K562 (cell line): Measurements from ENCODE around the gene WDR70. TPM values are rescaled to one million over a fixed set of nuclear protein-coding genes. Genes with fewer than 3 reads are reported as not detected.

Experiments used
- ATAC-seq: fragments of 200-7000 bp; cut with Tn5 transposase; 3 replicates; pipeline ENCODE4 v1.9.1; 2020; ENCODE audit warnings: moderate library complexity
- BruUV-seq: library from RNA; stranded (reverse); fragments of 400-500 nt; replicated peaks from 2 replicates; lab custom pipeline; 2021; lab: Mats Ljungman, UMichigan
- CTCF ChIA-PET: fragments of 300-600 bp; formaldehyde crosslinking; extraction: SDS; loops from one replicate; lab custom pipeline; 2021; ENCODE audit warnings: low intra/inter-chr PET ratio; lab: Yijun Ruan, JAX
- POLR2A ChIA-PET: fragments of 300-600, 350-650 bp; sonication (Branson Sonifier 250); formaldehyde crosslinking; extraction: SDS; loops from one replicate; lab custom pipeline; 2021; ENCODE audit warnings: antibody characterized with exemption, inconsistent platforms; lab: Yijun Ruan, JAX
- DNase-seq, 4 experiments: peaks; one replicate each; pipeline versions ENCODE4 v3.0.0 to v3.0.0-alpha.2; 2011 to 2018; ENCODE audit warnings: low spot score in 3 of 4, mixed read lengths in 3 of 4; ENCODE audit errors: extremely low read depth in 1 of 4
- FAIRE-seq: peaks from 2 replicates; lab custom pipeline; 2011; peaks lifted over from hg19 to GRCh38; lab: Jason Lieb, UNC
- H2AFZ ChIP-seq: 2 replicates; pipeline ENCODE4 v1.6.0; 2011; ENCODE audit warnings: low read depth, low read length, control low read depth, inconsistent platforms
- H3K27ac ChIP-seq: fragments of 200-600 bp; 3 replicates; pipeline ENCODE4 v1.8.0; 2011; ENCODE audit warnings: low read depth, mild to moderate bottlenecking, control low read depth, inconsistent platforms, low read length, moderate library complexity, mixed read lengths; ENCODE audit errors: extremely low read depth
- H3K27me3 ChIP-seq, 2 experiments: fragments of 300-600 bp in 1 of 2; 2 replicates in 1 of 2; 3 replicates in 1 of 2; pipeline versions ENCODE4 v1.6.0 to v1.8.0; 2011; ENCODE audit warnings: inconsistent platforms in 2 of 2, low read length in 2 of 2, mild to moderate bottlenecking in 1 of 2, mixed read lengths in 1 of 2, moderate library complexity in 1 of 2; ENCODE audit not compliant: control insufficient read depth in 2 of 2, insufficient read depth in 2 of 2
- H3K36me3 ChIP-seq: fragments of 300-600 bp; 3 replicates; pipeline ENCODE4 v1.8.0; 2011; ENCODE audit warnings: mild to moderate bottlenecking, low read length, inconsistent platforms; ENCODE audit not compliant: control insufficient read depth, insufficient read depth
- H3K4me1 ChIP-seq, 2 experiments: fragments of 200-600 bp in 1 of 2; replicated peaks in 1 of 2; 2 replicates in 1 of 2; 3 replicates in 1 of 2; pipeline versions ENCODE4 v1.5.1 to v1.8.0; 2011; ENCODE audit warnings: inconsistent platforms in 2 of 2, low read length in 2 of 2, mild to moderate bottlenecking in 1 of 2, mixed read lengths in 1 of 2, moderate library complexity in 1 of 2; ENCODE audit not compliant: control insufficient read depth in 2 of 2, insufficient read depth in 2 of 2
- H3K4me2 ChIP-seq: 2 replicates; pipeline ENCODE4 v1.6.1; 2011; ENCODE audit warnings: low read length, control low read depth, inconsistent platforms, mixed read lengths; ENCODE audit not compliant: insufficient read depth
- H3K4me3 ChIP-seq: fragments of 200-600 bp; sonication (generic), shearing (Covaris generic); 2 replicates; pipeline ENCODE4 v1.5.1; 2016; ENCODE audit warnings: control low read depth, inconsistent platforms
- H3K79me2 ChIP-seq: fragments of 200-600 bp; 3 replicates; pipeline ENCODE4 v1.8.0; 2011; ENCODE audit warnings: low read length, inconsistent platforms; ENCODE audit not compliant: control insufficient read depth, insufficient read depth
- H3K9ac ChIP-seq, 2 experiments: 2 replicates each; pipeline versions ENCODE4 v1.6.0 to v1.6.1; 2011; ENCODE audit warnings: low read depth in 2 of 2, low read length in 2 of 2, control low read depth in 1 of 2, inconsistent platforms in 1 of 2, mild to moderate bottlenecking in 1 of 2, mixed read lengths in 1 of 2; ENCODE audit not compliant: insufficient read depth in 1 of 2
- H3K9me1 ChIP-seq: one replicate; pipeline ENCODE4 v1.6.0; 2011; ENCODE audit warnings: inconsistent platforms, mild to moderate bottlenecking, low read length, moderate library complexity; ENCODE audit not compliant: control insufficient read depth, insufficient read depth
- H3K9me3 ChIP-seq: replicated peaks from 2 replicates; pipeline ENCODE4 v1.5.1; 2011; ENCODE audit warnings: low read depth, low read length, inconsistent platforms; ENCODE audit not compliant: control insufficient read depth, insufficient read depth
- H4K20me1 ChIP-seq: replicated peaks from 2 replicates; pipeline ENCODE4 v1.6.1; 2011; ENCODE audit warnings: low read length, inconsistent platforms, mixed read lengths; ENCODE audit not compliant: control insufficient read depth, insufficient read depth
- CUX1 ChIP-seq: fragments of 200-800 bp; sonication (Bioruptor generic); IDR thresholded peaks from 2 replicates; pipeline ENCODE4 v1.6.1; 2016; ENCODE audit warnings: missing genetic modification characterization, missing compliant biosample characterization
- IFI16 ChIP-seq: fragments of 250-450 bp; sonication (Bioruptor Pico); IDR thresholded peaks from 2 replicates; pipeline ENCODE4 v2.1.2; 2022; ENCODE audit warnings: mild to moderate bottlenecking, inconsistent platforms
- MIER1 ChIP-seq: fragments of 450-650 bp; IDR thresholded peaks from 2 replicates; pipeline ENCODE4 v1.6.1; 2016; ENCODE audit warnings: antibody characterized with exemption, mild to moderate bottlenecking, low read depth
- PRMT5 ChIP-seq: sonication (generic); formaldehyde crosslinking; IDR thresholded peaks from 2 replicates; pipeline ENCODE4 v1.5.0; 2020; ENCODE audit warnings: missing genetic modification reagents
- RB1 ChIP-seq: fragments of 450-650 bp; IDR thresholded peaks from 2 replicates; pipeline ENCODE4 v1.6.1; 2017; ENCODE audit warnings: low read depth, mild to moderate bottlenecking
- ZBTB5 ChIP-seq: fragments of 450-650 bp; IDR thresholded peaks from 2 replicates; pipeline ENCODE4 v1.6.1; 2017; ENCODE audit warnings: antibody characterized with exemption
- ZFP1 ChIP-seq: fragments of 450-650 bp; formaldehyde crosslinking; IDR thresholded peaks from 2 replicates; pipeline ENCODE4 v1.4.0; 2020; ENCODE audit warnings: mild to moderate bottlenecking, mixed read lengths
- ZFX ChIP-seq: sonication (generic); formaldehyde crosslinking; IDR thresholded peaks from 2 replicates; pipeline ENCODE4 v1.8.0; 2022; ENCODE audit warnings: mild to moderate bottlenecking, missing genetic modification reagents, moderate library complexity
- WGBS: fragments of 100-300 bp; shearing (Covaris generic); methylation state at CpG from one replicate; pipeline ENCODE4 v1.1.6; 2016; ENCODE audit warnings: low coverage, mixed read lengths; ENCODE audit not compliant: insufficient coverage; ENCODE audit errors: missing lambda C conversion rate; 5-methylcytosine and 5-hydroxymethylcytosine counted together
- in situ Hi-C: fragments of 300-500 bp; cut with MboI; formaldehyde crosslinking; loops from 4 replicates; pipeline ENCODE4 v1.15.0; 2018; ENCODE audit warnings: inconsistent platforms, mixed read lengths
- intact Hi-C: fragments of 100-400 bp; cut with micrococcal nuclease; formaldehyde crosslinking; loops from 2 replicates; pipeline ENCODE4 v1.14.2; 2022
- polyA plus RNA-seq, 8 experiments: library from polyadenylated mRNA; depleted of rRNA in 4 of 8; stranded (reverse) in 5 of 8; unstranded in 3 of 8; fragments of >200 nt; fragmentation: Nextera tagmentation in 2 of 8; fragmentation: Illumina TruSeq in 1 of 8; extraction: Ambion mirVana in 2 of 8; extraction: Trizol in 1 of 8; gene quantifications; 2 replicates each; pipeline versions ENCODE4 v1.2.1 to v1.2.3, GENCODE V29; 2011 to 2014; ENCODE audit warnings: inconsistent platforms in 1 of 8, missing spikeins in 1 of 8
- total RNA-seq, 7 experiments: library from RNA; depleted of rRNA in 6 of 7; stranded (reverse); fragments of >200 nt in 6 of 7; fragmentation: Illumina TruSeq in 2 of 7; extraction: Trizol in 2 of 7; gene quantifications; 2 replicates each; pipeline versions ENCODE4 v1.2.1 to v1.2.3, GENCODE V29; 2011 to 2021; ENCODE audit warnings: low replicate concordance in 1 of 7

WDR70 gene
- total and polyA plus RNA-seq, 9 of the 15 experiments (the other 6 are each of a cell fraction or from before 2014, with no cell fraction given), result 16.8 to 46.6 (median 38.8) TPM

- DNase-seq (no peak), ATAC-seq (no peak), FAIRE-seq (no peak)
- Histone ChIP-seq H3K9me3 (no peaks in the 10 kb centered on the region), H3K4me2 (no peak overlapping the region), H3K36me3 (no peaks in the 10 kb centered on the region), H3K27me3 (no peaks in the 10 kb centered on the region), H3K27ac (no peak overlapping the region), H3K79me2 (no peaks in the 10 kb centered on the region), H4K20me1 (no peaks in the 10 kb centered on the region), H3K4me3 (no peak overlapping the region), H3K9me1 (no peaks in the 10 kb centered on the region), H3K9ac (no peak overlapping the region)
- intact Hi-C loops, result no loop called here
- CTCF ChIA-PET, result no interaction called here
- POLR2A ChIA-PET, result interaction anchor here (0.5 to 0.6 kb wide), 2 partner anchors 149 to 345 kb away, joined by 3 read pairs; no protein-coding TSS in a partner anchor
- in situ Hi-C loops, result no loop called here
- no peak for TF ChIP-seq RB1
- peak; percentile 68; the same call in 1 of the 2 replicates for TF ChIP-seq ZFP1
- TF ChIP-seq, all 486 proteins: peak for 1
- no peaks in the 10 kb centered on the region for H3K4me1 ChIP-seq
- H2AFZ ChIP-seq, result no peak overlapping the region
- BruUV-seq, result no TSS peak
Observed at GRCh38 chr5:37628876-37629275, 249.8 kb downstream of the WDR70 start.

- DNase-seq (no peak), FAIRE-seq (no peak), ATAC-seq (no peak)
- Histone ChIP-seq H3K36me3 (no peaks in the 10 kb centered on the region), H3K9me3 (no peaks in the 10 kb centered on the region), H3K79me2 (no peaks in the 10 kb centered on the region), H3K27ac (no peak overlapping the region), H3K9me1 (no peaks in the 10 kb centered on the region), H3K4me3 (no peak overlapping the region), H3K27me3 (no peaks in the 10 kb centered on the region), H2AFZ (no peak overlapping the region), H3K4me2 (no peak overlapping the region), H4K20me1 (no peaks in the 10 kb centered on the region), H3K4me1 (no peaks in the 10 kb centered on the region), H3K9ac (no peak overlapping the region)
- ChIA-PET CTCF (no interaction called here), POLR2A (no interaction called here)
- in situ Hi-C loops, result no loop called here
- 49% methylated on average over 3 of the region's 3 CpGs for whole genome bisulfite sequencing
- no TSS peak for BruUV-seq
- intact Hi-C loops, result no loop called here
- TF ChIP-seq IFI16 (CRISPR knock-in tag) (no peak), MIER1 (no peak), CUX1 (CRISPR knock-in tag) (no peak), ZFX (no peak), PRMT5 (CRISPR knock-in tag) (no peak), ZBTB5 (no peak)
Observed at GRCh38 chr5:37631939-37632338, 252.8 kb downstream of the WDR70 start.
